Stimulated activated naive CD4-positive, alpha-beta T cell (primary cell): ENCODE results near the gene PTPRE.

Experiments
- DNase-seq, 6 experiments: peaks; one replicate each; lab custom pipeline; 2025; lab: John Stamatoyannopoulos, UW

PTPRE gene

GRCh38 chr10:127882801-127883459 is 24.0 kb upstream of the PTPRE start:
- DNase-seq: no peak

- no peak for DNase-seq
Observed at GRCh38 chr10:127883516-127883915, 23.4 kb upstream of the PTPRE start.

DNA sequence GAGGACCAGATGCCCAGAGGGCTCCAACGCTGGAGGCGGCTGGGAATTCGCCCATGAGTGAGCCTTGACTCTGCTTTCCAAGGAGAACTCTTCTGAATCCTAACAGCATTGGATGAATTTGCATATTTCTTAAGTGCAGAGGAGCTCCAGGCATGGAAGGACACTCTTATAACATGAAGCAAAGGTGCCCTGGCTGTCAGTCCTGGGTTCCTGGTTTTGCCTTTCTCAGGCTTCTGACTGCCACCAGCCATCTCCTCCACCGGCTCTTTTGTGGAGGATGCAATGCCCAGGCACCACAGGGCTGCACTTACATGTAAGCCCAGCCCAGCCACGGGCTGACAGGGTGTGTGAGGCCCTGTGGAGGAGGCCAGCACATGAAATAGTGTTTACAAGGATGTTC is 22.4 kb upstream of the PTPRE start:
- DNase-seq: no peak

DNA sequence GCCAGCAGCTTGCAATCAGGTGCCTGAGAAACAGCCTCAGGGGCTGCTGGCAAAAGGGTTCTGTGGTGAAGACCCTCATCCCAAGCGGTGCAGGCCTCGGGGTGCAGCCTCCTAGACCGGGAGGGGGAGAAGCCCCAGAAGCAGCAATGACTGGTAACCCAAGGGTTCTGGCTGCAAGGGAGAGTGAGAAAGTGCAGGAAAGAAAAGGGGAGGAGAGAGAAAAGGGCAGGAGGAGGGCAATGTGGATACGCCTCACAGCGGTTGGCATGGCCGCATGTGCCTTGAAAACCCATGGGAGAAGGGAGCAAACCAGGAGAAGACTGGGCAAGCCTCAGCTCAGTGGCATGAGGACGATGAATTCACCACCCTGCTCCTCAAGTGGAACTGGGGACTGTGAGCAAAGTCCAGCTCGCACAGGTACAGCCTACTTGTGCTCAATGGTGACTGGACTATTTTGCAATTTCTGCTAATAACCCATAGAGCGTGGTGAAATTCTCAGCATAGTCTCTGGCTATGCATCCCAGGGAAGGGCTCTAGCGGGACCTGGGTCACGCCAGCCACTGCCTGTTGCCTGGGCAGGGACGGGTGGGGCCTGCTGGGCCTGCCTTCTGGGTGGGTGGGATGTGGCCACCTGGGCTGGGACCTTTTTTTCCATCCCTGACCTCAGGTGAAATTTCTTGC is 20.4 kb upstream of the PTPRE start:
- no peak for DNase-seq

DNA sequence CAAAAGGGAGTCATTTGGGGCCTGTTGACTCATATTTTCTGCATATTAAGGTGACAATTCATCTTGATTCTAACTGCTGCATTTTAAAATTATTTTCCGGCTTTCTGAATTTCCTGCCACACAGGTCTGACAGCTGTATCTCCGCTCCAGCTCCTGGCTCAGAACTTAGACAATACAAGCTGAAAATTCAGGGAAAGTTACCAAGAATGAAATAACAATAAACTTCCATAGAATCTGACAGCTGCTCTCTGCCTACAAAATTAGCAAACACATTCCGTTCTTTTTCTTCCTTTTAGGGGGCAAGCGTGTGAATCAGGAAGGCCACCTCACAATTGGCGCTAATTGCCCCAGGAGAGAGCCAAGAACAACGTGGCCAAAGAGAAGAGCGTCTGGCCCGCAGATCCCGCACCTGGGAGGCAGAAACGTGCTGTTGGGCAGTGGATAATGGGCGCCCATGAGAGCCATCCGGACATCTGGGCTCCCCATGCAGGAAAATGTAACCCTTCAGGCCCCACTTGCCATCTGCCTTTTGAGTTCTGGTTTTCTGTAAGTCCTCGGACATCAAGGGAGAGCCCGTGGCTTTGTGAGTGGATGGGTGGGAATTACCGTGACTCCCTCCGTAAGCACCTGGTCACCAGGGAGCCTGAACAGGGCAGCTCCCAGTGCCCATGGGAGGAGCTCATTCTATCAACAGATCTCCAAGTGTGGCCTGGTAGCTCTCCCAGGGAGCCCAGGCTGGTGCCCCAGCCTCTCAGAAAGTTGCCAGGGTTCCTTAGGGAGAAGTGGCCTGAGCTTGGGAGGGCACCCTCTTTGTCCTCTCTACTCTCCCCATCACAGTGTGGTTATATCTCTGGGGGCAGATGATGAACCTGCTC is 19.1 kb upstream of the PTPRE start:
- DNase-seq: no peak

GRCh38 chr10:127888521-127889312 is 18.2 kb upstream of the PTPRE start:
- no peak for DNase-seq

- no peak for DNase-seq
Observed at GRCh38 chr10:127889605-127890195, 17.2 kb upstream of the PTPRE start.

- no peak for DNase-seq
Observed at GRCh38 chr10:127890216-127890615, 16.7 kb upstream of the PTPRE start.

GRCh38 chr10:127890832-127891334 is 16.0 kb upstream of the PTPRE start:
- no peak for DNase-seq

- no peak for DNase-seq
Observed at GRCh38 chr10:127892743-127893142, 14.2 kb upstream of the PTPRE start, which contains the start of gene CLRN3. TSS of gene CLRN3 (minus strand) at chr10:127892941. CDS start at chr10:127892784, 157 bp downstream.

- no peak for DNase-seq
Observed at GRCh38 chr10:127894146-127894545, 12.8 kb upstream of the PTPRE start.

DNA sequence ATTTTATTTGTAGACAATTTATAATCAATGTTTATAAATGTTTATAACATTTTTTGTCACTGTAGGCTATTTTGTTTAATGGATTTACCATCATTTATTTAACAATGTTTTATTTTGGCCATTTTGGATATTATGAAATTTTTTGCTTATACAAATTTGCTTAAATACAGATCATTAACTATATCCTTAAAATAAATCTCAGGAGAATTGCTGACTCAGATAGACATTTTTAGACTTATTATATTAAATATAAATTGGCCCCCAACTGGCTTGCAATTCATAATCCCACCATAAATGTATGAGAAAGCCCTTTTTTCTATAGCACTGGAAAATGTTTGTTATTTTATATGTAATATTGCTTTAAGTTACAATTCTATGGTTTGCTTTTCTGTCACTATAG is 10.3 kb upstream of the PTPRE start:
- DNase-seq: no peak

DNA sequence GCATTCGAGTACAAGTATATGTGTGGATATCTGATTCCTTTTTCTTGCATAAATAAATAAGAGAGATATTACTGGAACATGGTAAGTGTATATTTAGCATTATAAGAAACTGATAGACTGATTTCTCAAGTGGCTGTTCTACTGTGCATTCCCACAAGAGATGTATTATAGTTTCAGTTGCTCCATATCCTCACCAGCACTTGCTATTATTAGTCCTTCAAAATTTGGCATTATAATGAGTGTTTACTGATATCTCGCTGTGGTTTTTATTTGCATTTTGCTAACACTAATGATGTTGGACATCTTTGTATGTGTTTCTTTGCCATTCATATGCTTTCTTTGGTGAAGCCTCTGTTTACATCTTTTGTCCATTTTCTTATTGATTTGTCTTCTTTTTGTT is 9.7 kb upstream of the PTPRE start:
- DNase-seq: no peak

DNA sequence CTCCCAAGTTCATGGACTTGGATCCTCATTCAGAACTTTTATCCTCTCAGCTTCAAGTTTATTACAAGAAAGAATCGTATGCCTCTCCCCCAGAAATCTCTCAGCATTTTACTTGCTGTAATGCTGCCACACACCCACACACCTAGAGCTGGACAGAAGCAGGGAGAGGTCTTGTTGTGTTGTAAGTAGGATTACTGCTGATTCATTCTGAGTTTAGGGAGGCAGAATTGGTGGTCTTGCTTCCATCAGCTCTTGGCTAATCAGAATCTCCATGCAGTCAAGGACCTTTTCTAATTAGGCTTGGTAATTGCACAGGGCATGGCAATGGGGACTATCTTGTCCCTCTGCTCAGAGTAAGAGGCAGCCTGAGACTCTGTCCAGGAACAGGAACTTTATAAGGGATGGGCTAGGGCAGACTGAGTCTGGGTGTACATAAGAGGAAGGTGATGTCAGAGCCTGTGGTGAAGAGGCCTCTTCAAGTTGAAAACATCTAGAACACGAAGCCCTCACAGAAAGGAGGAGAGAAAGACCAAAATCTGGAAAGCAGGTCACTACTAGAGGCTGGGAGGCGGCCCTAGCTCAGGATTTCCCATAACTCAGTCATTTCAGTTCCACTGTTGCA is 7.0 kb upstream of the PTPRE start:
- no peak for DNase-seq

- DNase-seq: no peak
Observed at GRCh38 chr10:127903789-127904188, 3.1 kb upstream of the PTPRE start.

DNA sequence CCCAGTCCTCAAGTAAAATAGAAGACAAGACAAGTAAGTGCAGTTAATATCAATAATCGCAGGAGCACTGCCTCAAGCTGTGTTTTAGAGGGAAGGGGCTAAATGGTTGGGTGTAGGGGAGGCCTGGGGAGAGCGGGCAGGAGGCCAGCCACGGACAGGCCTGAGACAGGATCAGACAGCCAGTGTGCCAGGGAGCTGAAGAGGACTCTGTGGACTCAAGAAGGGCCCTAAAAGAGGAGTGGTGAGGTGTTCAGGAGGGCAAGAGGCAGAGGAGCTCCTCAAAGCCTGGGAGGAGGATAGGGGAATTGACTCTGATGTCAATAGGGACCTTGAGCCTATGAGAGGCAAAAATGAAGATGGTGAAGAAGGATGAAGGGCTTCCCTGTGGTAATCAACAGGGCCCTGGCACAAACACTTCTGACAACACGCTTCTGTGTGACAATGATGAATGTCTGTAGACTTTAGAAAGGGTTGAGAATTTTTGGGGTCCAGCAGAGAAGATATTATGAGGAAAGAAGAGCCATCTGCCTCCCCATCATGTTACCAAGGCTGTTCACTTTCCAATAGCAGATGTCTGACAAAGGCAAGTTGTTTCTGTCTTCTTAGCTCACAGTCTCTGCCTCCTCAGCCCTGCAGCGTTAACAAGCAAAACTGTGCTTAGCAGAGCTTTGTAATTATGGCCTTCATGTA is 2.4 kb upstream of the PTPRE start:
- no peak for DNase-seq

DNA sequence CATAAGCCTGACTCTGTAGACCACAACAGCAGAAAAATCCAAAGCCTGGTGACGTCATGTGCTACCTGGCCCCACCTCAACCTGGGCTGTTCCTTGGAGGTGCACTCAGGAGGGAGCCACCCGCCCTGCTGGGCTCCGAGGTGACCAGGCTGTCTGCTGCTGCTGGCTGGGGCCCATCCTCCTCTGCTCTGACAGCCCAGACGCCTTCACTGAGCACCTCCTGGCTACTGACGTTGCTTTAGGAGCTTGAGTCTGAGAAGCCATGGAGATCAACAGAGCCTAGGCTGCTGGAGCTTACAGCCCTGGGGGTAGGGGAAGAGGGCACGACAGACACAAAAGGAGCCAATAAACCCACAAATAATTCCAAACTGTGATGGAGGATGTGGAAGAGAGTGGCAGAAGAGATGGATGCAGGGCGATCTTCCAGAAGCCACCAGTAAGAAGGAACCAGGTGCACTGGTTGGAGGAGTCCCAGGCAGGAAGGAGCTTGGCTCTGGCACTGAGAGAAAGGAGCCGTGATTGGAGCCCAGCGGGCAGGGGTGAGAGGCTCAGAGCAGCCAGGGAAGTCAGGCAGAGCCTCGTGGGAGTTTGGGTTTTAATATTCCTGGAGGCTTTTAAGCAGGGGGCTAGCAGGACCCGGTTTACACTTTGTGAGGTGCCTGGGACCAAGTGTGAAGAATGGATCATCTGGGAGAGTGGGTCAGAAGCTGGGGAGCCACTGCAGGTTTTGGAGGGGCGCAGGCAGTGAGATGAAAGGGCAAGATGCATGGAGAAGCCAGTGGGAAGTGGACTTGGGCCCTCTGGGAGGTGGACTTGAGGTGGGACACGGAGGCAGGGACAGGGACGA is 1.7 kb upstream of the PTPRE start:
- DNase-seq: no peak

DNA sequence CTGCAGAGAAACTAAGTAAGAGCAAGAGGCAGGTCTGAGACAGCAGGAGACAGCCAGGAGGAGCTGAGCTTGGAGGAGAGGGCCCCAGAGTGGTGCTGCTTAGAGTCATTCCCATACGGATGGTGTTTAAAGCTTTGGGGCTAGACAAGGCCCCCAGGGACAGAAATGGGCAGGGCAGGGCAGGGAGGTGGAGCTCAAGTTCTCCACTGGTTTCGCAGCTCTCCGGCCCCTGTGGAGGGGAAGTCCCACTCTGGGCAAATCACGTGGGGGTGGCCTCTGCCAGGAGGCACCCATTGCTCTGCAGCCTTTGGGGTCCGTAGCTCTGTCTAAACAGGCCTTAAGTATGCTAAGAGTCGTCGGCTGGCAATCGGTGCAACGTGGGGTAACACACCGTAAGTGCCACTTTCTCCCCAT is 1.0 kb upstream of the PTPRE start:
- no peak for DNase-seq

DNA sequence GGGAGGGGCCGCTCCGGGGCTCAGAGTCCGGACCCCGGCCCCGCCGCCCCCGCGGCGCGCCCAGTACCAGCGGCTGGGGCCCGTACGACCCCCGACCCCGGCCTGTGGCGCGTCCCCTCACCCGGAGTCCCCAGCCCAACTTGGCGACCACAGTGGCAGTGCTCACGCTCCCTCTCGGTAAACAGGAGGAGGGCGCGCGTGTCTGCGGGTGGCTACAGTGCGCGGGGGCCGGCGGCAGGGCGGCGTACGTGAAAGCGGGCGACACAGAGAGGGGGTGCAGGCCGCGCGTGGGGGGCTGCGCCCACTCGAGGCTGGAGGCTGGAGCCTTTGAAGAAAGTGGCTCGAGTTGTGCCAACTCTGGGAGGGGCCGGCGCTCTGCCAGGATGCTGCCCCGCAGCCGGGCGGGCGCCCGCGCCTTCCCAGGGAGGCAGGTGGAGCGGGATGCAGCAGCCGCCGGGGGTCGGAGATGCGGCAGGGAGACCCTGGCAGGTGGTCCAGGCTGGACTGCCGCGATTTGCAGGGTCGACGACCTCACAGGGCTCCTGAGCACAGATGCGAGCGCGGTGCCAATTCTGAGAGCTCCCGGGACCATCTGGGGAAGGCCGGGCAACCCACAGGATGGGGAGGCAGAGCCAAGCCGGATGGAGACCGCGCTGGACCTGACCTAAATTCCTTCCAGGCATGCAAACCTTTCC is 655 bp downstream of the PTPRE start:
- DNase-seq: peak in 1 of 6 experiments; percentile 11
